Astrocyte (in vitro differentiated cells and primary cell): ENCODE data around the gene BRF1. TPM values are rescaled to one million over a fixed set of nuclear protein-coding genes. Genes with fewer than 3 reads are reported as not detected.

Experiments
- DNase-seq: peaks from one replicate; pipeline ENCODE4 v3.0.0-alpha.2; 2010; ENCODE audit warnings: low read depth
- FAIRE-seq: peaks from 2 replicates; lab custom pipeline; 2011; peaks lifted over from hg19 to GRCh38; lab: Jason Lieb, UNC
- H2AFZ ChIP-seq: 2 replicates; pipeline ENCODE4 v1.6.0; 2012; ENCODE audit warnings: low read depth, low read length, inconsistent platforms
- H3K27ac ChIP-seq: 2 replicates; pipeline ENCODE4 v1.5.1; 2011; ENCODE audit warnings: low read depth, low read length, inconsistent platforms
- H3K27me3 ChIP-seq: 2 replicates; pipeline ENCODE4 v1.6.0; 2011; ENCODE audit warnings: low read length, inconsistent platforms; ENCODE audit not compliant: insufficient read depth
- H3K36me3 ChIP-seq: 2 replicates; pipeline ENCODE4 v1.5.1; 2011; ENCODE audit warnings: low read length, inconsistent platforms; ENCODE audit not compliant: insufficient read depth
- H3K4me1 ChIP-seq: 2 replicates; pipeline ENCODE4 v1.5.1; 2011; ENCODE audit warnings: low read length, inconsistent platforms; ENCODE audit not compliant: insufficient read depth
- H3K4me2 ChIP-seq: 2 replicates; pipeline ENCODE4 v1.6.0; 2012; ENCODE audit warnings: low read length, inconsistent platforms
- H3K4me3 ChIP-seq: 2 replicates; pipeline ENCODE4 v1.5.1; 2011; ENCODE audit warnings: low read depth, mild to moderate bottlenecking, low read length, inconsistent platforms; ENCODE audit not compliant: insufficient read depth
- H3K79me2 ChIP-seq: 2 replicates; pipeline ENCODE4 v1.6.0; 2012; ENCODE audit warnings: mild to moderate bottlenecking, low read length, inconsistent platforms; ENCODE audit not compliant: insufficient read depth
- H3K9ac ChIP-seq: 2 replicates; pipeline ENCODE4 v1.6.0; 2012; ENCODE audit warnings: mild to moderate bottlenecking, low read length, inconsistent platforms
- H3K9me3 ChIP-seq: 2 replicates; pipeline ENCODE4 v1.5.1; 2012; ENCODE audit warnings: low read depth, mild to moderate bottlenecking, low read length, inconsistent platforms; ENCODE audit not compliant: insufficient read depth
- H4K20me1 ChIP-seq: 2 replicates; pipeline ENCODE4 v1.6.0; 2012; ENCODE audit warnings: low read length, inconsistent platforms; ENCODE audit not compliant: insufficient read depth
- H3K27ac Mint-ChIP-seq: one replicate; pipeline ENCODE4 v1.8.0; 2021; ENCODE audit warnings: mild to moderate bottlenecking, mixed read lengths; ENCODE audit not compliant: unreplicated experiment
- H3K27me3 Mint-ChIP-seq: one replicate; pipeline ENCODE4 v1.8.0; 2021; ENCODE audit warnings: low read depth, mixed read lengths; ENCODE audit not compliant: unreplicated experiment
- H3K36me3 Mint-ChIP-seq: one replicate; pipeline ENCODE4 v1.8.0; 2021; ENCODE audit warnings: low read depth, mixed read lengths; ENCODE audit not compliant: unreplicated experiment
- H3K4me1 Mint-ChIP-seq: one replicate; pipeline ENCODE4 v1.8.0; 2021; ENCODE audit warnings: low read depth, mixed read lengths; ENCODE audit not compliant: unreplicated experiment
- H3K4me3 Mint-ChIP-seq: one replicate; pipeline ENCODE4 v1.8.0; 2021; ENCODE audit warnings: mild to moderate bottlenecking, moderate library complexity, mixed read lengths; ENCODE audit not compliant: unreplicated experiment
- H3K9me3 Mint-ChIP-seq: one replicate; pipeline ENCODE4 v1.8.0; 2021; ENCODE audit warnings: mild to moderate bottlenecking, mixed read lengths; ENCODE audit not compliant: unreplicated experiment
- EZH2 ChIP-seq: IDR thresholded peaks from 2 replicates; pipeline ENCODE4 v1.6.1; 2012; ENCODE audit warnings: mild to moderate bottlenecking, low read length, inconsistent platforms; ENCODE audit not compliant: insufficient read depth
- total RNA-seq: library from RNA; stranded (reverse); gene quantifications from 2 replicates; pipeline ENCODE4 v1.2.1, GENCODE V29; 2021
- TF ChIP-seq, protein P1 (sequence below): IDR thresholded peaks from 2 replicates; pipeline ENCODE4 v1.5.1; 2011; ENCODE audit warnings: low read depth, mild to moderate bottlenecking, inconsistent platforms, low read length, moderate library complexity; ENCODE audit not compliant: insufficient read depth

BRF1 gene
- total RNA-seq, 1 donor from 2014 or later = 20.5 TPM

GRCh38 chr14:105179191-105179590 is 121.6 kb downstream of the BRF1 start:
- Mint-ChIP-seq H3K27ac (no peak overlapping the region), H3K9me3 (peaks cover 3% of the 10 kb centered on the region), H3K36me3 (no peaks in the 10 kb centered on the region), H3K4me3 (no peak overlapping the region), H3K4me1 (no peaks in the 10 kb centered on the region), H3K27me3 (peaks cover 32% of the 10 kb centered on the region)
- Histone ChIP-seq H3K9ac (no peak overlapping the region), H3K9me3 (no peaks in the 10 kb centered on the region), H3K4me2 (no peak overlapping the region), H3K36me3 (no peaks in the 10 kb centered on the region), H4K20me1 (peaks cover 12% of the 10 kb centered on the region), H2AFZ (no peak overlapping the region), H3K4me1 (peaks cover 4% of the 10 kb centered on the region), H3K79me2 (no peaks in the 10 kb centered on the region), H3K4me3 (no peak overlapping the region), H3K27me3 (peaks cover 5% of the 10 kb centered on the region), H3K27ac (no peak overlapping the region)
- no peak for DNase-seq
- TF ChIP-seq, protein P1, sequence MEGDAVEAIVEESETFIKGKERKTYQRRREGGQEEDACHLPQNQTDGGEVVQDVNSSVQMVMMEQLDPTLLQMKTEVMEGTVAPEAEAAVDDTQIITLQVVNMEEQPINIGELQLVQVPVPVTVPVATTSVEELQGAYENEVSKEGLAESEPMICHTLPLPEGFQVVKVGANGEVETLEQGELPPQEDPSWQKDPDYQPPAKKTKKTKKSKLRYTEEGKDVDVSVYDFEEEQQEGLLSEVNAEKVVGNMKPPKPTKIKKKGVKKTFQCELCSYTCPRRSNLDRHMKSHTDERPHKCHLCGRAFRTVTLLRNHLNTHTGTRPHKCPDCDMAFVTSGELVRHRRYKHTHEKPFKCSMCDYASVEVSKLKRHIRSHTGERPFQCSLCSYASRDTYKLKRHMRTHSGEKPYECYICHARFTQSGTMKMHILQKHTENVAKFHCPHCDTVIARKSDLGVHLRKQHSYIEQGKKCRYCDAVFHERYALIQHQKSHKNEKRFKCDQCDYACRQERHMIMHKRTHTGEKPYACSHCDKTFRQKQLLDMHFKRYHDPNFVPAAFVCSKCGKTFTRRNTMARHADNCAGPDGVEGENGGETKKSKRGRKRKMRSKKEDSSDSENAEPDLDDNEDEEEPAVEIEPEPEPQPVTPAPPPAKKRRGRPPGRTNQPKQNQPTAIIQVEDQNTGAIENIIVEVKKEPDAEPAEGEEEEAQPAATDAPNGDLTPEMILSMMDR = no peak
- TF ChIP-seq EZH2 = no peak
- no peak for FAIRE-seq

DNA sequence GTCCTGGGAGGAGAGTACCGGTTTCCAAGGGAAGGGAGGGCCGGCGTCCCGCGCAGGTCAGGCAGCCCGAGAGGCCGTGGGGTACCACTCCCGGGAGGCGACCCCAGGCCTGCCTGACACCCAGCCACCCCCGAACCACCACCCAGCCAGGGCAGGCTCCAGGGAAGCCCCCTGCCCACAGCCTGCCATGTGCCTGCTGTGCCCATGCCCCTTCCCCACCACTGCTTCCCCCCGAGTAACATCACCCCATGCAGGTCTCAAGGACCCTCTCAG is 122.0 kb downstream of the BRF1 start:
- Histone ChIP-seq H3K4me2 (no peak overlapping the region), H3K36me3 (no peaks in the 10 kb centered on the region), H3K4me3 (no peak overlapping the region), H4K20me1 (peaks cover 12% of the 10 kb centered on the region), H3K79me2 (no peaks in the 10 kb centered on the region), H3K9me3 (no peaks in the 10 kb centered on the region), H3K27me3 (peaks cover 5% of the 10 kb centered on the region), H3K27ac (no peak overlapping the region), H2AFZ (no peak overlapping the region), H3K4me1 (peaks cover 4% of the 10 kb centered on the region), H3K9ac (no peak overlapping the region)
- FAIRE-seq = no peak
- Mint-ChIP-seq H3K36me3 (no peaks in the 10 kb centered on the region), H3K27me3 (peaks cover 31% of the 10 kb centered on the region), H3K4me3 (no peak overlapping the region), H3K9me3 (peaks cover 3% of the 10 kb centered on the region), H3K27ac (no peak overlapping the region), H3K4me1 (no peaks in the 10 kb centered on the region)
- TF ChIP-seq, protein P1 = no peak
- TF ChIP-seq EZH2 = no peak
- DNase-seq = no peak

- DNase-seq (no peak), FAIRE-seq (no peak)
- Histone ChIP-seq H3K79me2 (no peaks in the 10 kb centered on the region), H3K4me2 (no peak overlapping the region), H3K27ac (no peak overlapping the region), H3K4me3 (no peak overlapping the region), H3K36me3 (no peaks in the 10 kb centered on the region), H3K4me1 (peaks cover 4% of the 10 kb centered on the region), H3K27me3 (peaks cover 5% of the 10 kb centered on the region), H4K20me1 (peaks cover 12% of the 10 kb centered on the region), H3K9me3 (no peaks in the 10 kb centered on the region), H3K9ac (no peak overlapping the region), H2AFZ (no peak overlapping the region)
- Mint-ChIP-seq H3K36me3 (no peaks in the 10 kb centered on the region), H3K4me1 (no peaks in the 10 kb centered on the region), H3K27me3 (peaks cover 27% of the 10 kb centered on the region), H3K4me3 (no peak overlapping the region), H3K27ac (no peak overlapping the region), H3K9me3 (peaks cover 3% of the 10 kb centered on the region)
- TF ChIP-seq, protein P1 = no peak
- no peak for TF ChIP-seq EZH2
Observed at GRCh38 chr14:105178069-105178867, 122.5 kb downstream of the BRF1 start.
